HepG2 (cell line): Measurements from ENCODE around the gene SSC5D. TPM values are rescaled to one million over a fixed set of nuclear protein-coding genes. Genes with fewer than 3 reads are reported as not detected.

Experiments
- EED ChIP-seq: sonication (generic); formaldehyde crosslinking; IDR thresholded peaks from 2 replicates; pipeline ENCODE4 v1.5.0; 2020; ENCODE audit warnings: mild to moderate bottlenecking, missing genetic modification reagents
- ELF4 ChIP-seq: sonication (generic); formaldehyde crosslinking; IDR thresholded peaks from 2 replicates; pipeline ENCODE4 v1.5.0; 2020; ENCODE audit warnings: missing genetic modification reagents, mild to moderate bottlenecking, moderate library complexity, borderline replicate concordance
- ERF ChIP-seq: IDR thresholded peaks from 2 replicates; pipeline ENCODE4 v1.6.1; 2018; ENCODE audit warnings: missing biosample characterization, missing genetic modification reagents
- GABPA ChIP-seq, 2 experiments: IDR thresholded peaks; 2 replicates each; pipeline ENCODE4 v1.6.1; 2011 to 2016; ENCODE audit warnings: low read depth in 2 of 2, low read length in 1 of 2, missing biosample characterization in 1 of 2, missing genetic modification characterization in 1 of 2
- GATAD1 ChIP-seq: IDR thresholded peaks from 2 replicates; pipeline ENCODE4 v1.6.1; 2016; ENCODE audit warnings: missing genetic modification reagents, missing compliant biosample characterization
- HMGXB4 ChIP-seq, 2 experiments: sonication (generic) in 1 of 2; formaldehyde crosslinking in 1 of 2; IDR thresholded peaks; 2 replicates each; pipeline versions ENCODE4 v1.4.0 to v1.6.1; 2018 to 2020; ENCODE audit warnings: missing genetic modification reagents in 2 of 2, borderline replicate concordance in 1 of 2, low read depth in 1 of 2, mild to moderate bottlenecking in 1 of 2, missing biosample characterization in 1 of 2
- NBN ChIP-seq: fragments of 450-650 bp; conservative IDR thresholded peaks from 2 replicates; pipeline ENCODE4 v1.6.1; 2017
- RBM39 ChIP-seq: fragments of 200-400 bp; formaldehyde crosslinking; IDR thresholded peaks from one replicate; pipeline ENCODE4 v1.6.1; 2018; ENCODE audit warnings: antibody characterized with exemption, mild to moderate bottlenecking, low read depth, low read length; ENCODE audit not compliant: poor library complexity, severe bottlenecking
- SIX4 ChIP-seq: sonication (generic); formaldehyde crosslinking; IDR thresholded peaks from 2 replicates; pipeline ENCODE4 v1.4.0; 2020; ENCODE audit warnings: missing genetic modification reagents
- ZBTB20 ChIP-seq: sonication (generic); formaldehyde crosslinking; IDR thresholded peaks from 2 replicates; pipeline ENCODE4 v1.8.1; 2023; ENCODE audit warnings: missing genetic modification reagents, low read depth, mild to moderate bottlenecking, borderline replicate concordance
- ZBTB21 ChIP-seq: sonication (generic); formaldehyde crosslinking; IDR thresholded peaks from 2 replicates; pipeline ENCODE4 v1.4.0; 2020; ENCODE audit warnings: missing genetic modification reagents
- ZC3H4 ChIP-seq: sonication (generic); formaldehyde crosslinking; IDR thresholded peaks from 2 replicates; pipeline ENCODE4 v1.4.0; 2020; ENCODE audit warnings: missing genetic modification reagents, borderline replicate concordance
- ZNF512 ChIP-seq: sonication (generic); formaldehyde crosslinking; IDR thresholded peaks from 2 replicates; pipeline ENCODE4 v1.4.0; 2020; ENCODE audit warnings: mild to moderate bottlenecking, missing genetic modification reagents
- ZNF747 ChIP-seq: sonication (generic); formaldehyde crosslinking; IDR thresholded peaks from 2 replicates; pipeline ENCODE4 v1.8.1; 2023; ENCODE audit warnings: missing genetic modification reagents, mild to moderate bottlenecking, borderline replicate concordance
- ZNF761 ChIP-seq: sonication (generic); formaldehyde crosslinking; conservative IDR thresholded peaks from 2 replicates; pipeline ENCODE4 v1.4.0; 2020; ENCODE audit warnings: mild to moderate bottlenecking, missing genetic modification reagents
- polyA plus RNA-seq, 8 experiments: library from polyadenylated mRNA; depleted of rRNA in 3 of 8; stranded (reverse) in 7 of 8; unstranded in 1 of 8; fragments of >200 nt; fragmentation: Illumina TruSeq in 4 of 8; extraction: Trizol in 4 of 8; gene quantifications; 2 replicates each; pipeline versions ENCODE4 v1.2.1 to v1.2.3, GENCODE V29; 2011 to 2016; ENCODE audit warnings: low read depth in 4 of 8, missing spikeins in 1 of 8, mixed read lengths in 1 of 8; ENCODE audit not compliant: insufficient read depth in 1 of 8
- total RNA-seq, 5 experiments: library from RNA; depleted of rRNA; stranded (reverse); fragments of >200 nt; fragmentation: Illumina TruSeq; extraction: Trizol; gene quantifications; 2 replicates each; pipeline ENCODE4 v1.2.3, GENCODE V29; 2016; ENCODE audit warnings: low read depth in 1 of 5
- TF ChIP-seq, protein P1 (sequence below): sonication (generic); formaldehyde crosslinking; IDR thresholded peaks from 2 replicates; pipeline ENCODE4 v1.4.0; 2020; ENCODE audit warnings: missing genetic modification reagents
- TF ChIP-seq, protein P2 (sequence below): sonication (generic); formaldehyde crosslinking; IDR thresholded peaks from 2 replicates; pipeline ENCODE4 v1.5.0; 2020; ENCODE audit warnings: mild to moderate bottlenecking, missing genetic modification reagents, moderate library complexity

Gene SSC5D
- total and polyA plus RNA-seq, 2 of the 13 experiments (the other 11 are each of a cell fraction or from before 2014, with no cell fraction given): not detected

DNA sequence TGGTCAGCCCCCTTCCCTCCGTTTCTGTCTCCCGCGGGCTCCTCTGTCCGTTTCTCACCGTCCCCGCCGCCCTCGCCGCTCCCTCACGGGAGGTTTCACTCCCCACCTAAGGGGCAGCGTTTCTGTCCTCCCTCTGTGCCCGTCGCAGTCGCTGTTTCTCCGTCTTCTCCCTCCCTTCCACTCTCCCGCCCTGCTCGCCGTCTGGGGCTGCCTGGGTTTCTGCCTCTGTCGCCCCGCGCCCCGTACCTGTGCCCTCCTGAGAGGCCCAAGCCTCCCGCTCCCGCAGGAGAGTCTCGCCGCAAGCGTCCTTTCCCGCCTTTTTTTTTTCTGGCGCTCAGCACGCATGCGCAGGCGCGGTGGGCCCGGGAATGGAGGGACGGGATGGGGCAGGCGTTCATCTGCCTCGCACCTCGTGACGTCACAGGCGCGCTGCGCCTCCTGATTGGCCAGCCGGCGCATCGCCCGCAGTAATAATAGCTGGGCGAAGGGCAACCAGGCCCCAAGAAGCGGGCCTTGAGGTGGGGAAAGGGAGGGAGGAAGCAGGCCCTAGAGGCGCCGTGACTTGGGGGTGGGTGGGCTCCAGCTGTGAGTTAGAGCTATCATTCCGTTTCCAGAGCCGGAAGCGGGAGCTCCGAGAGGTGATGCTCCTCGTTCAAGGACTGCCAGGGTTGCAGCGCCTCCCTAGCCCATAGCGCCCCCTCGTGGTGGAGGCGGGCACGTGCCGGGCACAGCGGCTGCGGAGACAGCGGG lies 15.4 kb downstream of the SSC5D start (continued):
- peak; percentile 55; the same call in 1 of the 2 replicates for TF ChIP-seq ERF (CRISPR knock-in tag)
- no peak for TF ChIP-seq ZNF512 (CRISPR knock-in tag)
- TF ChIP-seq, protein P1, sequence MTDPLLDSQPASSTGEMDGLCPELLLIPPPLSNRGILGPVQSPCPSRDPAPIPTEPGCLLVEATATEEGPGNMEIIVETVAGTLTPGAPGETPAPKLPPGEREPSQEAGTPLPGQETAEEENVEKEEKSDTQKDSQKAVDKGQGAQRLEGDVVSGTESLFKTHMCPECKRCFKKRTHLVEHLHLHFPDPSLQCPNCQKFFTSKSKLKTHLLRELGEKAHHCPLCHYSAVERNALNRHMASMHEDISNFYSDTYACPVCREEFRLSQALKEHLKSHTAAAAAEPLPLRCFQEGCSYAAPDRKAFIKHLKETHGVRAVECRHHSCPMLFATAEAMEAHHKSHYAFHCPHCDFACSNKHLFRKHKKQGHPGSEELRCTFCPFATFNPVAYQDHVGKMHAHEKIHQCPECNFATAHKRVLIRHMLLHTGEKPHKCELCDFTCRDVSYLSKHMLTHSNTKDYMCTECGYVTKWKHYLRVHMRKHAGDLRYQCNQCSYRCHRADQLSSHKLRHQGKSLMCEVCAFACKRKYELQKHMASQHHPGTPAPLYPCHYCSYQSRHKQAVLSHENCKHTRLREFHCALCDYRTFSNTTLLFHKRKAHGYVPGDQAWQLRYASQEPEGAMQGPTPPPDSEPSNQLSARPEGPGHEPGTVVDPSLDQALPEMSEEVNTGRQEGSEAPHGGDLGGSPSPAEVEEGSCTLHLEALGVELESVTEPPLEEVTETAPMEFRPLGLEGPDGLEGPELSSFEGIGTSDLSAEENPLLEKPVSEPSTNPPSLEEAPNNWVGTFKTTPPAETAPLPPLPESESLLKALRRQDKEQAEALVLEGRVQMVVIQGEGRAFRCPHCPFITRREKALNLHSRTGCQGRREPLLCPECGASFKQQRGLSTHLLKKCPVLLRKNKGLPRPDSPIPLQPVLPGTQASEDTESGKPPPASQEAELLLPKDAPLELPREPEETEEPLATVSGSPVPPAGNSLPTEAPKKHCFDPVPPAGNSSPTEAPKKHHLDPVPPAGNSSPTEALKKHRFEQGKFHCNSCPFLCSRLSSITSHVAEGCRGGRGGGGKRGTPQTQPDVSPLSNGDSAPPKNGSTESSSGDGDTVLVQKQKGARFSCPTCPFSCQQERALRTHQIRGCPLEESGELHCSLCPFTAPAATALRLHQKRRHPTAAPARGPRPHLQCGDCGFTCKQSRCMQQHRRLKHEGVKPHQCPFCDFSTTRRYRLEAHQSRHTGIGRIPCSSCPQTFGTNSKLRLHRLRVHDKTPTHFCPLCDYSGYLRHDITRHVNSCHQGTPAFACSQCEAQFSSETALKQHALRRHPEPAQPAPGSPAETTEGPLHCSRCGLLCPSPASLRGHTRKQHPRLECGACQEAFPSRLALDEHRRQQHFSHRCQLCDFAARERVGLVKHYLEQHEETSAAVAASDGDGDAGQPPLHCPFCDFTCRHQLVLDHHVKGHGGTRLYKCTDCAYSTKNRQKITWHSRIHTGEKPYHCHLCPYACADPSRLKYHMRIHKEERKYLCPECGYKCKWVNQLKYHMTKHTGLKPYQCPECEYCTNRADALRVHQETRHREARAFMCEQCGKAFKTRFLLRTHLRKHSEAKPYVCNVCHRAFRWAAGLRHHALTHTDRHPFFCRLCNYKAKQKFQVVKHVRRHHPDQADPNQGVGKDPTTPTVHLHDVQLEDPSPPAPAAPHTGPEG (CRISPR knock-in tag): 0 out of 2 replicates have a peak, but pooled peaks have one; percentile 38
- TF ChIP-seq ZNF761 (CRISPR knock-in tag): no peak
- no peak for TF ChIP-seq SIX4 (CRISPR knock-in tag)
- no peak for TF ChIP-seq GABPA (IDR thresholded peaks at IDR 0.05; ENCODE audit: low read depth, low read length)
- TF ChIP-seq GABPA (CRISPR knock-in tag; IDR thresholded peaks at IDR 0.05; ENCODE audit: low read depth): peak; percentile 37; the same call in 1 of the 2 replicates
- no peak for TF ChIP-seq ZC3H4
- TF ChIP-seq ZBTB20 (CRISPR knock-in tag): 0 out of 2 replicates have a peak, but pooled peaks have one; percentile 41
- peak; percentile 72 to 84 for TF ChIP-seq HMGXB4 (CRISPR knock-in tag; IDR thresholded peaks at IDR 0.05; ENCODE audit: borderline replicate concordance in 1 of 2, low read depth in 1 of 2)
- TF ChIP-seq ZNF747: no peak
- TF ChIP-seq ELF4 (CRISPR knock-in tag): no peak
- no peak for TF ChIP-seq NBN
- no peak for TF ChIP-seq RBM39
- TF ChIP-seq EED (CRISPR knock-in tag): no peak
- peak; percentile 56; the same call in 1 of the 2 replicates for TF ChIP-seq GATAD1 (CRISPR knock-in tag)
- no peak for TF ChIP-seq ZBTB21 (CRISPR knock-in tag)
- TF ChIP-seq, protein P2, sequence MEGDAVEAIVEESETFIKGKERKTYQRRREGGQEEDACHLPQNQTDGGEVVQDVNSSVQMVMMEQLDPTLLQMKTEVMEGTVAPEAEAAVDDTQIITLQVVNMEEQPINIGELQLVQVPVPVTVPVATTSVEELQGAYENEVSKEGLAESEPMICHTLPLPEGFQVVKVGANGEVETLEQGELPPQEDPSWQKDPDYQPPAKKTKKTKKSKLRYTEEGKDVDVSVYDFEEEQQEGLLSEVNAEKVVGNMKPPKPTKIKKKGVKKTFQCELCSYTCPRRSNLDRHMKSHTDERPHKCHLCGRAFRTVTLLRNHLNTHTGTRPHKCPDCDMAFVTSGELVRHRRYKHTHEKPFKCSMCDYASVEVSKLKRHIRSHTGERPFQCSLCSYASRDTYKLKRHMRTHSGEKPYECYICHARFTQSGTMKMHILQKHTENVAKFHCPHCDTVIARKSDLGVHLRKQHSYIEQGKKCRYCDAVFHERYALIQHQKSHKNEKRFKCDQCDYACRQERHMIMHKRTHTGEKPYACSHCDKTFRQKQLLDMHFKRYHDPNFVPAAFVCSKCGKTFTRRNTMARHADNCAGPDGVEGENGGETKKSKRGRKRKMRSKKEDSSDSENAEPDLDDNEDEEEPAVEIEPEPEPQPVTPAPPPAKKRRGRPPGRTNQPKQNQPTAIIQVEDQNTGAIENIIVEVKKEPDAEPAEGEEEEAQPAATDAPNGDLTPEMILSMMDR (CRISPR knock-in tag): peak; percentile 99
